HFFc6 (cell line): ENCODE measurements around the gene MSI2. TPM values are rescaled to one million over a fixed set of nuclear protein-coding genes. Genes with fewer than 3 reads are reported as not detected.

Experiments
- DNase-seq: peaks from one replicate; pipeline ENCODE4 v3.0.0-alpha.2; 2018
- H3K27ac Mint-ChIP-seq: 2 replicates; pipeline ENCODE4 v1.8.0; 2020; ENCODE audit warnings: mild to moderate bottlenecking, mixed read lengths
- H3K27me3 Mint-ChIP-seq: 2 replicates; pipeline ENCODE4 v1.8.0; 2021; ENCODE audit warnings: mild to moderate bottlenecking, moderate library complexity, mixed read lengths; ENCODE audit not compliant: insufficient read depth
- H3K36me3 Mint-ChIP-seq: 2 replicates; pipeline ENCODE4 v1.8.0; 2021; ENCODE audit warnings: low read depth, mixed read lengths
- H3K4me1 Mint-ChIP-seq: 2 replicates; pipeline ENCODE4 v1.8.0; 2020; ENCODE audit warnings: low read depth, mixed read lengths
- H3K4me3 Mint-ChIP-seq: 2 replicates; pipeline ENCODE4 v1.8.0; 2020; ENCODE audit warnings: mild to moderate bottlenecking, moderate library complexity, mixed read lengths
- H3K9me3 Mint-ChIP-seq: 2 replicates; pipeline ENCODE4 v1.8.0; 2020; ENCODE audit warnings: mild to moderate bottlenecking, mixed read lengths
- total RNA-seq, 6 experiments: library from RNA; stranded (reverse); fragmentation: NEBNext Ultra II Directional; extraction: Animal tissue kit (Norgen Biotek cat#: 25700); gene quantifications; 2 replicates in 1 of 6; 3 replicates in 5 of 6; pipeline ENCODE4 v1.2.3, GENCODE V29; 2021
- TF ChIP-seq, protein P1 (sequence below): fragments of 200-600 bp; sonication (generic); IDR thresholded peaks from 2 replicates; pipeline ENCODE4 v1.5.0; 2021; ENCODE audit warnings: antibody characterized with exemption, mild to moderate bottlenecking

The MSI2 gene
- total RNA-seq, 6 experiments from 2014 or later: 53.5 to 71.7 (median 55.0) TPM

- Mint-ChIP-seq H3K27ac (no peak overlapping the region), H3K4me3 (no peak overlapping the region), H3K27me3 (peaks cover 21% of the 10 kb centered on the region), H3K4me1 (no peaks in the 10 kb centered on the region), H3K9me3 (peaks cover 16% of the 10 kb centered on the region), H3K36me3 (peaks cover 15% of the 10 kb centered on the region)
- DNase-seq: no peak
- TF ChIP-seq, protein P1, sequence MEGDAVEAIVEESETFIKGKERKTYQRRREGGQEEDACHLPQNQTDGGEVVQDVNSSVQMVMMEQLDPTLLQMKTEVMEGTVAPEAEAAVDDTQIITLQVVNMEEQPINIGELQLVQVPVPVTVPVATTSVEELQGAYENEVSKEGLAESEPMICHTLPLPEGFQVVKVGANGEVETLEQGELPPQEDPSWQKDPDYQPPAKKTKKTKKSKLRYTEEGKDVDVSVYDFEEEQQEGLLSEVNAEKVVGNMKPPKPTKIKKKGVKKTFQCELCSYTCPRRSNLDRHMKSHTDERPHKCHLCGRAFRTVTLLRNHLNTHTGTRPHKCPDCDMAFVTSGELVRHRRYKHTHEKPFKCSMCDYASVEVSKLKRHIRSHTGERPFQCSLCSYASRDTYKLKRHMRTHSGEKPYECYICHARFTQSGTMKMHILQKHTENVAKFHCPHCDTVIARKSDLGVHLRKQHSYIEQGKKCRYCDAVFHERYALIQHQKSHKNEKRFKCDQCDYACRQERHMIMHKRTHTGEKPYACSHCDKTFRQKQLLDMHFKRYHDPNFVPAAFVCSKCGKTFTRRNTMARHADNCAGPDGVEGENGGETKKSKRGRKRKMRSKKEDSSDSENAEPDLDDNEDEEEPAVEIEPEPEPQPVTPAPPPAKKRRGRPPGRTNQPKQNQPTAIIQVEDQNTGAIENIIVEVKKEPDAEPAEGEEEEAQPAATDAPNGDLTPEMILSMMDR: no peak
Measured at GRCh38 chr17:57225127-57225526, 31.2 kb upstream of the MSI2 start.

DNA sequence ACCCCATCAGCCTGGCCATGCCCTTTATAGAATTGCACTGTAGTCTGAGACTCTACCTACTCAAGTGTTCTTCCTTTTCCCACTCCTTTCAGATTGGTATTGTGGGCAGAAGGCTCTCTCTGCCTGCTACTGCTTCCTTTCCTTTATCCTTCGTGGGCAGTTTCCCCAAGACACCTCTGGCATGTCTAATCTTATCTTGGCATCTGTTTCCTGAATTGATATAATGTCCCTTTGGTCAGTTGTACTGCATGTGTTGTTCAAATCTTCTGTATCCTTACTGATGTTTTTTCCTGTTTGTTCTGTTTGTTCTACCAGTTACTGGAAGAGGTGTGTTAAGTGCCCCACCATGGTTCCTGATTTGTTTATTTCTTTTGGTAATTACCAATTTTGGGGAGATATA lies 29.5 kb upstream of the MSI2 start:
- peaks cover 5% of the 10 kb centered on the region for H3K9me3 Mint-ChIP-seq
- TF ChIP-seq, protein P1: no peak
- H3K4me3 Mint-ChIP-seq: no peak overlapping the region
- no peak for DNase-seq
- no peak overlapping the region for H3K27ac Mint-ChIP-seq
- H3K36me3 Mint-ChIP-seq: peaks cover 5% of the 10 kb centered on the region; the same call in 1 of the 2 replicates
- peaks cover 19% of the 10 kb centered on the region for H3K27me3 Mint-ChIP-seq
- no peaks in the 10 kb centered on the region for H3K4me1 Mint-ChIP-seq

DNA sequence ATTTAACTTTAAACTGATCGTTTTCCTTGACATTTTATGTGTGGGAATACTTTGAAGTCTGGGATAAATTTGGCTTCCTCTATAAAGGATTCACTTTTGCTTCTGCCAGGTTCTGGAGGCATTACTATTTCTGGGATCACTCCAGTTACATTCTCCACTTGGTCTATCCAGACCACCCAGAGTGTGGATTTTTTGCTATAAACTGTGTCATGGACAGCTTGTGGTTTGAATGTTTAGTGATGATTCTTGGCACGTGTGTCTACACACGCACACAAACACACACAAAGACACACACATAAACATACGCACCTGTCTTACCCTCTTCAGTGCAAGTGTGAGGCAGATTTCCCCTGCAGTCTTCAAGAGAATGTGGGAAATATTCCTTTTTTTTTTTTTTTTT lies 27.4 kb upstream of the MSI2 start:
- Mint-ChIP-seq H3K27ac (no peak overlapping the region), H3K36me3 (no peaks in the 10 kb centered on the region)
- TF ChIP-seq, protein P1: no peak

GRCh38 chr17:57234061-57234738 lies 22.1 kb upstream of the MSI2 start:
- H3K36me3 Mint-ChIP-seq: no peaks in the 10 kb centered on the region
- no peaks in the 10 kb centered on the region for H3K4me1 Mint-ChIP-seq
- TF ChIP-seq, protein P1: no peak
- DNase-seq: no peak
- H3K27me3 Mint-ChIP-seq: peaks cover 8% of the 10 kb centered on the region
- no peaks in the 10 kb centered on the region for H3K9me3 Mint-ChIP-seq
- no peak overlapping the region for H3K4me3 Mint-ChIP-seq
- no peak overlapping the region for H3K27ac Mint-ChIP-seq

More for the DNA sequence above, 27.4 kb upstream of the MSI2 start:
- DNase-seq: no peak
- H3K4me1 Mint-ChIP-seq: no peaks in the 10 kb centered on the region
- peaks cover 19% of the 10 kb centered on the region for H3K27me3 Mint-ChIP-seq
- no peaks in the 10 kb centered on the region; the same call in 1 of the 2 replicates for H3K9me3 Mint-ChIP-seq
- no peak overlapping the region for H3K4me3 Mint-ChIP-seq

- TF ChIP-seq, protein P1: no peak; the same call in 1 of the 2 replicates
- H3K36me3 Mint-ChIP-seq: no peaks in the 10 kb centered on the region
- no peak overlapping the region for H3K4me3 Mint-ChIP-seq
- H3K4me1 Mint-ChIP-seq: no peaks in the 10 kb centered on the region
- DNase-seq: no peak
- H3K27me3 Mint-ChIP-seq: peaks cover 9% of the 10 kb centered on the region
- H3K9me3 Mint-ChIP-seq: no peaks in the 10 kb centered on the region
- no peak overlapping the region for H3K27ac Mint-ChIP-seq
Measured at GRCh38 chr17:57234739-57235092, 21.6 kb upstream of the MSI2 start.
